ENCODE data around the gene THOC6. TPM values are rescaled to one million over a fixed set of nuclear protein-coding genes. Genes with fewer than 3 reads are reported as not detected.

Gene THOC6
- total and polyA plus RNA-seq, 9 of the 15 experiments (the other 6 are each of a cell fraction or from before 2014, with no cell fraction given), result 2.5 to 65.4 (median 42.3) TPM

GRCh38 chr16:3020604-3021448 lies 3.0 kb upstream of the THOC6 start (continued):
- TF ChIP-seq ZFP36 (IDR thresholded peaks at IDR 0.05; ENCODE audit: low read depth, low read length, partially characterized antibody) (no peak), MYC (IDR thresholded peaks at IDR 0.05; ENCODE audit: low read depth, low read length) (no peak), MYC (CRISPR knock-in tag; IDR thresholded peaks at IDR 0.05; ENCODE audit: borderline replicate concordance, low read depth) (no peak), CGGBP1 (CRISPR knock-in tag; IDR thresholded peaks at IDR 0.05) (no peak), ZBTB17 (CRISPR knock-in tag; IDR thresholded peaks at IDR 0.05) (0 out of 2 replicates have a peak, but pooled peaks have one; percentile 4), ZBTB26 (CRISPR knock-in tag; IDR thresholded peaks at IDR 0.05) (no peak), POLR2H (tag; IDR thresholded peaks at IDR 0.05; ENCODE audit: low read depth) (no peak), ZNF3 (CRISPR knock-in tag; IDR thresholded peaks at IDR 0.05) (no peak), CREM (IDR thresholded peaks at IDR 0.05; ENCODE audit: low read depth) (peak; percentile 14; the same call in 1 of the 2 replicates), MEF2D (tag; conservative IDR thresholded peaks at IDR 0.05; ENCODE audit: low read depth) (no peak), DNMT1 (IDR thresholded peaks at IDR 0.05) (no peak), HEY1 (CRISPR knock-in tag; IDR thresholded peaks at IDR 0.05; ENCODE audit: borderline replicate concordance) (no peak), ZNF586 (CRISPR knock-in tag; conservative IDR thresholded peaks at IDR 0.05) (no peak), IRF1 (CRISPR knock-in tag; IDR thresholded peaks at IDR 0.05; ENCODE audit: borderline replicate concordance) (no peak), NCOA4 (IDR thresholded peaks at IDR 0.05; ENCODE audit: partially characterized antibody) (no peak), SAFB2 (IDR thresholded peaks at IDR 0.05; ENCODE audit: borderline replicate concordance, low read depth, low read length, severe bottlenecking) (no peak), PURB (CRISPR knock-in tag; IDR thresholded peaks at IDR 0.05; ENCODE audit: low read depth) (no peak), EP300 (IDR thresholded peaks at IDR 0.05; ENCODE audit: low read length) (no peak), NCOR1 (IDR thresholded peaks at IDR 0.05) (peak; percentile 44; the same call in 1 of the 2 replicates), RBM25 (IDR thresholded peaks at IDR 0.05; ENCODE audit: low read depth, low read length, severe bottlenecking) (no peak), SNIP1 (IDR thresholded peaks at IDR 0.05; ENCODE audit: low read depth) (no peak), ASH1L (IDR thresholded peaks at IDR 0.05; ENCODE audit: borderline replicate concordance, low read depth, partially characterized antibody) (no peak)
- TF ChIP-seq, protein P1, sequence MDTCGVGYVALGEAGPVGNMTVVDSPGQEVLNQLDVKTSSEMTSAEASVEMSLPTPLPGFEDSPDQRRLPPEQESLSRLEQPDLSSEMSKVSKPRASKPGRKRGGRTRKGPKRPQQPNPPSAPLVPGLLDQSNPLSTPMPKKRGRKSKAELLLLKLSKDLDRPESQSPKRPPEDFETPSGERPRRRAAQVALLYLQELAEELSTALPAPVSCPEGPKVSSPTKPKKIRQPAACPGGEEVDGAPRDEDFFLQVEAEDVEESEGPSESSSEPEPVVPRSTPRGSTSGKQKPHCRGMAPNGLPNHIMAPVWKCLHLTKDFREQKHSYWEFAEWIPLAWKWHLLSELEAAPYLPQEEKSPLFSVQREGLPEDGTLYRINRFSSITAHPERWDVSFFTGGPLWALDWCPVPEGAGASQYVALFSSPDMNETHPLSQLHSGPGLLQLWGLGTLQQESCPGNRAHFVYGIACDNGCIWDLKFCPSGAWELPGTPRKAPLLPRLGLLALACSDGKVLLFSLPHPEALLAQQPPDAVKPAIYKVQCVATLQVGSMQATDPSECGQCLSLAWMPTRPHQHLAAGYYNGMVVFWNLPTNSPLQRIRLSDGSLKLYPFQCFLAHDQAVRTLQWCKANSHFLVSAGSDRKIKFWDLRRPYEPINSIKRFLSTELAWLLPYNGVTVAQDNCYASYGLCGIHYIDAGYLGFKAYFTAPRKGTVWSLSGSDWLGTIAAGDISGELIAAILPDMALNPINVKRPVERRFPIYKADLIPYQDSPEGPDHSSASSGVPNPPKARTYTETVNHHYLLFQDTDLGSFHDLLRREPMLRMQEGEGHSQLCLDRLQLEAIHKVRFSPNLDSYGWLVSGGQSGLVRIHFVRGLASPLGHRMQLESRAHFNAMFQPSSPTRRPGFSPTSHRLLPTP (IDR thresholded peaks at IDR 0.05; ENCODE audit: borderline replicate concordance, extremely low read depth, insufficient read length), result no peak

Data from K562 (cell line).